H1 (cell line): ENCODE results near the gene AGBL5. TPM values are rescaled to one million over a fixed set of nuclear protein-coding genes. Genes with fewer than 3 reads are reported as not detected.

Experiments
- CTCF ChIA-PET: fragments of 300-600 bp; sonication (Branson Sonifier 250); formaldehyde crosslinking; loops from one replicate; lab custom pipeline; 2021; ENCODE audit not compliant: partially characterized antibody; lab: Charles Lee
- POLR2A ChIA-PET: fragments of 300-600 bp; sonication (Branson Sonifier 250); formaldehyde crosslinking; loops from one replicate; lab custom pipeline; 2021; ENCODE audit warnings: inconsistent platforms; ENCODE audit not compliant: partially characterized antibody; lab: Charles Lee
- DNase-seq, 2 experiments: peaks; one replicate each; pipeline versions ENCODE4 v3.0.0 to v3.0.0-alpha.2; 2010 to 2022; ENCODE audit warnings: low spot score in 2 of 2, low read depth in 1 of 2, mixed read lengths in 1 of 2
- FAIRE-seq: peaks from 2 replicates; lab custom pipeline; 2011; peaks lifted over from hg19 to GRCh38; lab: Jason Lieb, UNC
- H2AFZ ChIP-seq: 2 replicates; pipeline ENCODE4 v1.8.1; 2012; ENCODE audit warnings: low read length, inconsistent platforms
- H2AK5ac ChIP-seq: 2 replicates; pipeline ENCODE4 v1.6.1; 2013; ENCODE audit warnings: low read depth, low read length
- H2BK120ac ChIP-seq: replicated peaks from 2 replicates; pipeline ENCODE3; 2013; ENCODE audit warnings: low read depth, low read length, inconsistent platforms
- H2BK12ac ChIP-seq: 2 replicates; pipeline ENCODE4 v1.6.1; 2013; ENCODE audit warnings: low read depth, low read length
- H2BK15ac ChIP-seq: 2 replicates; pipeline ENCODE4 v1.6.1; 2013; ENCODE audit warnings: low read length
- H2BK20ac ChIP-seq: 2 replicates; pipeline ENCODE4 v1.6.1; 2013; ENCODE audit warnings: low read length
- H2BK5ac ChIP-seq: 2 replicates; pipeline ENCODE4 v1.6.1; 2013; ENCODE audit warnings: low read depth, low read length
- H3K14ac ChIP-seq: 2 replicates; pipeline ENCODE4 v1.6.1; 2013; ENCODE audit warnings: inconsistent platforms; ENCODE audit not compliant: insufficient read length
- H3K18ac ChIP-seq: 2 replicates; pipeline ENCODE4 v1.6.1; 2013; ENCODE audit warnings: low read length; ENCODE audit errors: extremely low read depth
- H3K23ac ChIP-seq: 2 replicates; pipeline ENCODE4 v1.6.1; 2013; ENCODE audit warnings: inconsistent platforms; ENCODE audit not compliant: insufficient read length
- H3K23me2 ChIP-seq: 2 replicates; pipeline ENCODE4 v1.6.1; 2013; ENCODE audit warnings: low read depth, low read length
- H3K27ac ChIP-seq: 2 replicates; pipeline ENCODE4 v1.6.1; 2011; ENCODE audit warnings: low read depth, low read length, inconsistent platforms
- H3K27me3 ChIP-seq, 4 experiments: replicated peaks in 1 of 4; 1 replicate in 1 of 4; 2 replicates in 3 of 4; pipeline versions ENCODE4 v1.6.1 to v1.8.1; 2011 to 2013; ENCODE audit warnings: low read length in 3 of 4, mild to moderate bottlenecking in 3 of 4, inconsistent platforms in 2 of 4, mixed read lengths in 2 of 4, moderate library complexity in 1 of 4; ENCODE audit not compliant: control insufficient read depth in 3 of 4, insufficient read depth in 3 of 4; ENCODE audit errors: extremely low read depth in 1 of 4
- H3K36me3 ChIP-seq, 4 experiments: 2 replicates each; pipeline versions ENCODE4 v1.6.1 to v1.8.1; 2011 to 2013; ENCODE audit warnings: mild to moderate bottlenecking in 4 of 4, low read length in 3 of 4, moderate library complexity in 2 of 4, control low read depth in 1 of 4, inconsistent platforms in 1 of 4; ENCODE audit not compliant: insufficient read depth in 4 of 4, control insufficient read depth in 2 of 4
- H3K4ac ChIP-seq: replicated peaks from 2 replicates; pipeline ENCODE3; 2013; ENCODE audit warnings: low read length, low read depth, mixed read lengths, inconsistent platforms; ENCODE audit not compliant: insufficient read length
- H3K4me1 ChIP-seq, 4 experiments: replicated peaks in 1 of 4; 1 replicate in 1 of 4; 2 replicates in 3 of 4; pipeline versions ENCODE4 v1.6.1 to v1.8.1; 2011 to 2013; ENCODE audit warnings: low read length in 3 of 4, inconsistent platforms in 2 of 4, mixed read lengths in 1 of 4; ENCODE audit not compliant: insufficient read depth in 4 of 4, control insufficient read depth in 3 of 4
- H3K4me2 ChIP-seq, 2 experiments: 2 replicates each; pipeline versions ENCODE4 v1.6.1 to v1.8.1; 2011 to 2013; ENCODE audit warnings: low read depth in 2 of 2, low read length in 2 of 2, control low read depth in 1 of 2, inconsistent platforms in 1 of 2, mild to moderate bottlenecking in 1 of 2; ENCODE audit not compliant: insufficient read depth in 1 of 2
- H3K4me3 ChIP-seq, 4 experiments: fragments of 200-600, 300-600 bp in 1 of 4; sonication (generic), shearing (Covaris generic), sonication (Bioruptor Twin) in 1 of 4; 2 replicates each; pipeline versions ENCODE4 v1.5.1 to v1.8.1; 2011 to 2016; ENCODE audit warnings: low read length in 4 of 4, low read depth in 3 of 4, control low read depth in 2 of 4, inconsistent platforms in 2 of 4, mild to moderate bottlenecking in 2 of 4, mixed read lengths in 1 of 4, moderate library complexity in 1 of 4; ENCODE audit not compliant: insufficient read depth in 2 of 4; ENCODE audit errors: extremely low read depth in 1 of 4
- H3K56ac ChIP-seq: replicated peaks from 2 replicates; pipeline ENCODE3; 2013; ENCODE audit warnings: low read depth, mild to moderate bottlenecking, mixed read lengths, low read length, inconsistent platforms; ENCODE audit not compliant: insufficient read length
- H3K79me1 ChIP-seq: 2 replicates; pipeline ENCODE4 v1.6.1; 2013; ENCODE audit warnings: low read depth, low read length, control low read depth
- H3K79me2 ChIP-seq, 2 experiments: 2 replicates each; pipeline versions ENCODE4 v1.6.1 to v1.8.1; 2012 to 2013; ENCODE audit warnings: low read length in 2 of 2, mild to moderate bottlenecking in 2 of 2, inconsistent platforms in 1 of 2; ENCODE audit not compliant: insufficient read depth in 2 of 2, control insufficient read depth in 1 of 2
- H3K9ac ChIP-seq, 4 experiments: replicated peaks in 1 of 4; 1 replicate in 1 of 4; 2 replicates in 3 of 4; pipeline versions ENCODE4 v1.6.1 to v1.8.1; 2011 to 2013; ENCODE audit warnings: low read depth in 3 of 4, low read length in 3 of 4, control low read depth in 2 of 4, mild to moderate bottlenecking in 2 of 4, moderate library complexity in 2 of 4, inconsistent platforms in 1 of 4; ENCODE audit errors: extremely low read depth in 1 of 4
- H3K9me3 ChIP-seq, 2 experiments: 2 replicates each; pipeline versions ENCODE4 v1.6.1 to v1.8.1; 2012 to 2013; ENCODE audit warnings: mild to moderate bottlenecking in 2 of 2, moderate library complexity in 2 of 2, control low read depth in 1 of 2, inconsistent platforms in 1 of 2, low read depth in 1 of 2, low read length in 1 of 2, mixed read lengths in 1 of 2; ENCODE audit not compliant: insufficient read depth in 2 of 2
- H4K20me1 ChIP-seq, 2 experiments: replicated peaks in 1 of 2; 2 replicates each; pipeline versions ENCODE3 to v1.8.1; 2011 to 2013; ENCODE audit warnings: inconsistent platforms in 2 of 2, low read length in 2 of 2, mild to moderate bottlenecking in 1 of 2; ENCODE audit not compliant: insufficient read depth in 2 of 2, control insufficient read depth in 1 of 2
- H4K5ac ChIP-seq: 2 replicates; pipeline ENCODE4 v1.6.1; 2013; ENCODE audit warnings: low read length, low read depth, mixed read lengths, inconsistent platforms; ENCODE audit not compliant: insufficient read length
- H4K8ac ChIP-seq: 2 replicates; pipeline ENCODE4 v1.8.0; 2013; ENCODE audit warnings: mild to moderate bottlenecking, moderate library complexity, low read length, inconsistent platforms; ENCODE audit not compliant: insufficient read depth; ENCODE audit errors: extremely low read depth
- H4K91ac ChIP-seq: replicated peaks from 2 replicates; pipeline ENCODE3; 2013; ENCODE audit warnings: low read length, mixed read lengths, inconsistent platforms; ENCODE audit not compliant: insufficient read length
- CEBPB ChIP-seq: IDR thresholded peaks from 2 replicates; pipeline ENCODE4 v1.6.1; 2012; ENCODE audit warnings: low read depth, low read length
- GTF2F1 ChIP-seq: IDR thresholded peaks from 2 replicates; pipeline ENCODE4 v1.6.1; 2012; ENCODE audit warnings: low read depth, low read length, improper control_type of control experiment, borderline replicate concordance
- MAFK ChIP-seq: IDR thresholded peaks from 2 replicates; pipeline ENCODE4 v1.6.1; 2012; ENCODE audit warnings: low read depth, mild to moderate bottlenecking, improper control_type of control experiment, low read length
- SP1 ChIP-seq: IDR thresholded peaks from 2 replicates; pipeline ENCODE4 v1.6.1; 2011; ENCODE audit warnings: low read depth, low read length
- WGBS, 2 experiments: shearing (Covaris generic) in 1 of 2; methylation state at CpG; one replicate each; pipeline versions ENCODE4 v1.1.6 to v1.1.7; 2013 to 2015; ENCODE audit warnings: low lambda C conversion rate in 2 of 2, mixed read lengths in 2 of 2, inconsistent platforms in 1 of 2, low coverage in 1 of 2, missing lambda C conversion rate in 1 of 2; ENCODE audit not compliant: insufficient replicate concordance in 2 of 2, insufficient coverage in 1 of 2, insufficient read length in 1 of 2; ENCODE audit errors: extremely low coverage in 1 of 2, missing lambda C conversion rate in 1 of 2; 5-methylcytosine and 5-hydroxymethylcytosine counted together
- polyA plus RNA-seq, 7 experiments: library from polyadenylated mRNA; depleted of rRNA in 3 of 7; stranded (reverse) in 5 of 7; unstranded in 2 of 7; fragments of >200 nt in 5 of 7; fragments of 200-250 nt in 2 of 7; gene quantifications; 1 replicate in 5 of 7; 2 replicates in 1 of 7; 4 replicates in 1 of 7; pipeline versions ENCODE4 v1.2.1 to v1.2.3, GENCODE V29; 2011 to 2013; ENCODE audit warnings: missing spikeins in 2 of 7, mixed read lengths in 2 of 7
- total RNA-seq: library from RNA; stranded (reverse); fragmentation: NEBNext Ultra II Directional; extraction: Animal tissue kit (Norgen Biotek cat#: 25700); gene quantifications from 2 replicates; pipeline ENCODE4 v1.2.1, GENCODE V29; 2021

Gene AGBL5
- total and polyA plus RNA-seq, 2 of the 8 experiments (the other 6 are each of a cell fraction or from before 2014, with no cell fraction given) = 45.4 to 62.0 TPM

DNA sequence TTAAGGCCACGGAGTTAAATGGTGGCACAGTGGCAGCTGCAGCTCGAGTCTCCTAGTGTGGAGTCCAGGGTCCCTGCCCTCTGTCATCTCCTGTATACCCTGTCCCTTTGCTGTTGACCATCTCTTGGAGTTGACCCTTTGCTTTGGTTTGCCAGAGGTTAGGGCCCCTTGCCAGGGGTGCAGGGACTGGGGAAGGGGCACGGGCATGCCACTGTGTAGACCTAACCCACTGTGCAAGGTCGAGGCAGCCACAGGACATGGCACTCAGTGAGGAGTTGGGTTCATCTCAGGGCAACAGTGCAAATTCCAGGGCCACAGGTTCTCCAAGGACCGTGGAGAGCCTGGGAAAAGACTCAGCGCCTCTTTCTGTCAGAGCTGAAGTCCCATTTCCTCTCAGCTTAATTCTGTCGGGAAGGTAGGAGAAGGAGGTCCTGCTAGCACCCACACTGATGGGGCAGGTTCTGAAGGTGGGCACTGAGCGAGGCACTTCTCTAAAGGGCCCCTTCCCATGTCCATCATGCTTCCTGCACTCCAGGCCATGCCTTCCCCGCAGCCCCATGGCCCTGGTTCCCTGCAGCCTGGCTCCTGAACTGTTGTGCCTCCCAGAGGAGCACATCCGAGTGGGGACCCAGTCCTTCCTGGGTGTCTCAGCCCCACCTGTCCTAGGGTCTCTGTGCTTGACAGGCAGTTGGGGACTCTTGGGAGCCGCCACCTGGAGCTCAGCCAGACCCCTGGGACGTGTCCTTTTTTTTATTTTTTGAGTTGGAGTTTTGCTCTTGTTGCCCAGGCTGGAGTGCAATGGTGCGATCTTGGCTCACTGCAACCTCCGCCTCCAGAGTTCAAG lies 37.9 kb downstream of the AGBL5 start:
- Histone ChIP-seq H3K4me1 (peaks cover 4 to 15% (median 4%) of the 10 kb centered on the region in 4 experiments; a peak in 5 of 7 replicates), H3K36me3 (no peaks in the 10 kb centered on the region), H4K20me1 (peaks cover 1 to 6% of the 10 kb centered on the region in 2 experiments), H4K91ac (no peak overlapping the region), H3K27ac (no peak overlapping the region), H2AK5ac (no peak overlapping the region), H3K9me3 (no peaks in the 10 kb centered on the region), H2BK12ac (no peak overlapping the region), H2BK20ac (no peak overlapping the region), H4K8ac (no peak overlapping the region), H3K23ac (no peak overlapping the region), H3K14ac (no peak overlapping the region), H3K56ac (no peak overlapping the region), H3K4me3 (no peak overlapping the region), H3K27me3 (peaks cover 0 to 9% (median 4%) of the 10 kb centered on the region in 4 experiments; a peak in 2 of 7 replicates), H3K79me2 (no peaks in the 10 kb centered on the region), H2AFZ (no peak overlapping the region), H2BK120ac (no peak overlapping the region), H3K18ac (no peak overlapping the region), H3K4me2 (no peak overlapping the region), H3K23me2 (peaks cover 10% of the 10 kb centered on the region; the same call in 1 of the 2 replicates), H3K9ac (no peak overlapping the region), H3K4ac (no peak overlapping the region), H2BK5ac (no peak overlapping the region), H3K79me1 (no peaks in the 10 kb centered on the region), H4K5ac (no peak overlapping the region), H2BK15ac (no peak overlapping the region)
- no peak for FAIRE-seq
- POLR2A ChIA-PET = interaction anchor here (1.1 to 1.5 kb wide), 2 partner anchors 17 to 106 kb away, joined by 3 to 4 read pairs; no protein-coding TSS in a partner anchor
- DNase-seq = no peak
- CTCF ChIA-PET = interaction anchor here (0.7 to 16.5 kb wide), 8 partner anchors 8 to 176 kb away, joined by 3 to 160 read pairs (median 4); partner anchors contain the start of genes ABHD1, AGBL5 and PREB
- WGBS, 2 experiments = 92% methylated on average over 14 of the region's 14 CpGs; no CpG with 5 or more reads in 1 of the 2 experiments
- TF ChIP-seq SP1 (no peak), CEBPB (no peak), MAFK (no peak), GTF2F1 (no peak)
